GM21423 (cell line): Measurements from ENCODE around the gene FKBP5.
"Not testable (repeated sequence)": the region's sequence is repeated elsewhere in the genome, so short reads cannot be mapped to it uniquely, and the experiment has no call there.

Source experiments
- ATAC-seq: cut with Tn5 transposase; IDR thresholded peaks from one replicate; pipeline ENCODE4 v1.9.1; 2021; ENCODE audit warnings: mild to moderate bottlenecking, moderate library complexity; ENCODE audit not compliant: unreplicated experiment

FKBP5 gene

DNA sequence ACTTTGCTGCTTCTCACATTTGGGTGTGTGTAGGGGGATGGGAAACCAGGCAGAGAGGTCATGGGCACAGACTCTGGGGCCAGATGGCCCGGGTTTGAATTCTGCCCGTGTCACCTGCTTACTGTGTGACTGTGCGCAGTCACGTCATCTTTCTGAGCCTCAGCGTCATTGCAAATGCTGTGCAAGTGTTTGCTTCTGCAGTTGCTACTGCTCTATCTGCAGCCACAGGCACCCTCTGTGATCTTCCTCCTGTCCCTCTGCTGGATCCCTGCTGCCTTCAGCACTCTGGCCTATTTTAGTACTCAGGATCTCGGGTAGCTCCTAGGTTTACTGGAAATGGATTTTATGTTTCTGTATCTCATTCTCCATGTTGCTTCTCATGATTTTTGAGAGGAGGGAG, 135.4 kb downstream of the FKBP5 start:
- ATAC-seq, result no peak

DNA sequence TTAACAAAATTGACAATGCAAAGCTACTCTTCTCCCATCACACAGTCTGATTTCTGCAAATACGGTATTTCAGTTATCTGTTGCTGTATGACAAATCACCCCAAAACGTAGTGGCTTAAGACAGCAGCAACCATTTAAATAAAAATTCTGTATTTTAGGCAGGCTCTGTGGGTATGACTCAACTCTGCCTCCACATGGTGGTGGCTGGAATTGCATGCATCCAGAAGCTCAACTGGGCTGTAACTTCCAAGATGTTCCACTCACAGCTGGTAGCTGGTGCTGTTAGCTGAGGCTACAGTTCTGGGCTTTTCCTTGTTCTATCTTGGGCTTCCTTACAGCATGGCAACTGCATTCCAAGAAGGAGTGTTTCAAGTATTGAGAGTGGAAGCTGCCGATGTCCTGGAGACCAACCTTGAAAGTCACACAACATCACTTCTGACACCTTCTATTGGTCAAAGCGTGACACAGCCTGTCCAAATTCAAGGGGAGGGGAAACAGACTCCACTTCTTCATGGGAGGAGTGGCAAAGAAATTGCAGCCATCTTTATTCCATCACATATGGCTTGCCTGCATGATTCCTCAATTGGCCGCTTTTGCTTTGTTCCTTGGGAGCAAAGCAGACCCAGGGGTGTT, 136.3 kb downstream of the FKBP5 start:
- no peak for ATAC-seq

DNA sequence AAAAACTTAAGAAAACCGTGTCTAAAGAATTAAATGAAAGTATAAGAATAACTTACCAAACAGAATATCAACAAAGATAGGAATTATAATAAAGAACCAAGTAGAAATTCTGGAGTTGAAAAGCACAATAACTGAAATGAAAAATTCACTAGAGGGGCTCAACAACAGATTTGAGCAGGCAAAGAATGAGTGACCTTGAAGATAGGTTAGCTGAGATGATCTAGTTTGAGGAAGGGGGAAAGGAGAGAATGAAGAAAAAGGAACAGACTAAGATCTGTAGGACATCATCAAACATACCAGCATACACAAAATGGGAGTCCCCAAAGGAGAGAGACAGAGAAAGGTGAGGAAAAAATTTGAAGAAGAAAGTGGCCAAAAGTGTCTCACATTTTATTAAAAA, 138.3 kb downstream of the FKBP5 start:
- no peak for ATAC-seq

DNA sequence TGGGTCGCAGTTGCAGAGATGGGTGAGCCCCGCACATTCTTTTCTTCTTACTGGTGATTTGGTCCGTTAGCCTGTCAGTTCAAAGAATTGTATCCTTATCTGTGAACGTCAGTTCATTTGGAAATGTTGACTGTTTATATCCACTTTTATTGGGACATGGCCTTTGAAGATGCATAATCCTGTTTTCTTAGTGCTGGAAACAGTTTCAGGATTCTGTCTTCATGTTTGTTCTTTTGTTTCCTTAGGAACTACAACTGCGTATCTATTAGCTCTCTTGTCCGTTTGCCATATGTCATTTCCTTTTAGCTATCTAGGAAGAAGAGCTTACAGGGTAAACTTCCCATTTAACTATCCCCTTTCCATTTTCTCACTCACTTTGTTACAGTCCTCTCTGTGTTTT, 141.0 kb downstream of the FKBP5 start:
- ATAC-seq, result no peak

DNA sequence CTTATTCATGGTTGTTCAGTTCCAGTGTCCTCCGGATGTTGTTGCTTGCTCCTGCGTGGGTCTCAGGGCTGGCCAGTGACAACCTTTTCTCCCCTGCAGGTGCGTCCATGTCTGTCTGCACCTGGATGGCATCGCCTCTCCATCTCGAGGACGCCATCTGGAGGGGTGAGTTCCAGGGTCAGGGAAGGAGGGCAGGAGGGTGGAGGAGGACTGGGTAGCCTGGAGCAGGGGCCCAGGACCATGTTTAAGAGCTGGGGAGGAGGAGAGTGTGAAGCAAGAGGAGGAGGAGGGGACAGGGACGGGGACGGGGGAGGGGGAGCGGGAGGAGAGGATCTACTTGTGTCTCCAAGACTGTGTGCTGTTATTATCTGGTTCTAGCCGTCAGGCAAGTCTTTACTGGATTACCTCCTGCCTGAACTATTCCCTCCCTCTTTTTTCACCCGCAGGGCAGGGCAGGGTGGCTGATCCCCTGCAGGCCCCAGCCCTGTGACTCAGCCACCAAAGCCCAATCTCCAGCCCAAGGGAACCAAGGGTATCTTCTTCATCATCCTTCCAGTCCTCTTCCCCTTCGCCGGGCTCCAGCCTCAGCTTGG, 143.8 kb downstream of the FKBP5 start:
- no peak for ATAC-seq

DNA sequence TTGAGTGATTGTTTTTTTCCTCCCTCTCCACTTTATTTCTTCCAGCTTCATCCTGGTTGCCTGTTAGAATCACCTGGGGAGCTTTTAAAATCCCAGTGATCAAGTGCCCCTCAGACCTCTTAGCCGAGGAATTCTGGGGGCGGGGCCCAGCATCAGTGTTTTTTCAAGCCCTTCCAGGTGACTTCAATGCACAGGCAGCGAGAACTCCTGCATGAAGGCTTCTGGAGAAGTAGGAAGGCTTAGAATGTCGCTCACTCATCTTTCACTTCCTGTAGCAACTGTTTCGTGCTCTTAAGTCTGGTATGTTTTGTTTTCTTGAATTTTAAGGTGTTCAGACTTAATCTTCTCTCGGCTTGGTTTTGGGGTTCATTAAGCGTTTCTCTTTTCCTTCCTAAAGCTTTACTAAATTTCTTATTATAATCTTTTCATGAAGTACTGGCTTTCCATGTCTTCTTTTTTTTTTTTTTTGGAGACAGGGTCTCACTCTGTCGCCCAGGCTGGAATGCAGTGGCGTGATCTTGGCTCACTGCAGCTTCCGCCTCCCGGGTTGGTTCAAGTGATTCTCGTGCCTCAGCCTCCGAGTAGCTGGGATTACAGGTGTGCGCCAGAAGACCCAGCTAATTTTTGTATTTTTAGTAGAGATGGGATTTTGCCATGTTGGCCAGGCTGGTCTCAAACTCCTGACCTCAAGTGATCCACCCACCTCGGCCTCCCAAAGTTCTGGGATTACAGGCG, 145.1 kb downstream of the FKBP5 start:
- ATAC-seq, result no peak

DNA sequence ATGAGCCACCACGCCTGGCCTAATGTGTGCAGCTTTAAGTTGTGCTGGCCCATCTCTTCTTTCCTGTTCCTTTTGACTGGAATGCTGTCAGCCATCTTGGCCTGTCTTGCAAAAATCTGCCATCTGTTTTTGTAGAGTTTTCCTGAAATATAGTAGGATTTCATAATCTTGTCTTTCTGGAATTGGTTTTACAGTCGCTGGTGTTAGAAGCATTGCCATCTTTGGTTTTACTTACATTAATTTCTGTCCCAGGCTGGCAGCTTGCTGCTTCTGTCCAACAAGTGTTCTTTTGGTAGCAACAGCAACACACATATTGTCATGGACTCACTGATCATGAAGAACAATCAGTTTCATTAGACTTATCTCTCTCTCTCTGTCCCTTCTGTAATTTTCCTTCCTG, 146.9 kb downstream of the FKBP5 start:
- ATAC-seq, result no peak

DNA sequence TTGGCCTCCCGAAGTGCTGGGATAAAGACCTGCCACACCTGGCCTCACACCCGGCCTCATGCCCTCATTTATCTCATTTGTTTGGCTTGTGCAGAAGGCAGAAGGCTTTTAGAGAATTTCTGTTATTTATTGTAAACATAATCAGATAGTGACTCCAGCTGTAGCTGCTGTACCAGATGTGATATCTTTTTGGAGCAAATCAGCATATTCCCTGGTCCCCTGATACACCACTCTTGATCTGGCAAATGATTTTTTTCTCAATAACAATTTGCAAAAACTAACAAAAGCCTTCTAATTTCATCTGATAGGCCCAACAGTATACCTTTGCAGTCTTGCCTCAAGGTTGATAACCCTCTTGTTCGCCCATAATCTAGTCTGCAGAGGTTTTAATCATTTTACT, 149.5 kb downstream of the FKBP5 start:
- no peak for ATAC-seq

DNA sequence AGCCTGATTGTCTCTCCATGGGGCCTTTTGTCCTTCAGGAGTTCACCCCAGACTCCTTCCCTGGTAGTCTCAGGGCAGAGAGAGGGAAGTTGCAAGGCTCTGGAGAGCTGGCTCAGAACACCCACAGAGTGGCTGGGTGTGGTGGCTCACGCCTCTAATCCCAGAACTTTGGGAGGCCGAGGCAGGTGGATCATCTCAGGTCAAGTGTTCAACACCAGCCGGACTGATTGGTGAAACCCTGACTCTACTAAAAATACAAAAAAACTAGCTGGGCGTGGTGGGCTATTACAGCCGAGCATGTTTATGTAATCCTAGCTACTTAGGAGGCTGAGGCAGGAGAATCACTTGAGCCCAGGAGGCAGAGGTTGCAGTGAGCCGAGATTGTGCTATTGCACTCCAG, 152.9 kb downstream of the FKBP5 start:
- ATAC-seq, result not testable (repeated sequence)

DNA sequence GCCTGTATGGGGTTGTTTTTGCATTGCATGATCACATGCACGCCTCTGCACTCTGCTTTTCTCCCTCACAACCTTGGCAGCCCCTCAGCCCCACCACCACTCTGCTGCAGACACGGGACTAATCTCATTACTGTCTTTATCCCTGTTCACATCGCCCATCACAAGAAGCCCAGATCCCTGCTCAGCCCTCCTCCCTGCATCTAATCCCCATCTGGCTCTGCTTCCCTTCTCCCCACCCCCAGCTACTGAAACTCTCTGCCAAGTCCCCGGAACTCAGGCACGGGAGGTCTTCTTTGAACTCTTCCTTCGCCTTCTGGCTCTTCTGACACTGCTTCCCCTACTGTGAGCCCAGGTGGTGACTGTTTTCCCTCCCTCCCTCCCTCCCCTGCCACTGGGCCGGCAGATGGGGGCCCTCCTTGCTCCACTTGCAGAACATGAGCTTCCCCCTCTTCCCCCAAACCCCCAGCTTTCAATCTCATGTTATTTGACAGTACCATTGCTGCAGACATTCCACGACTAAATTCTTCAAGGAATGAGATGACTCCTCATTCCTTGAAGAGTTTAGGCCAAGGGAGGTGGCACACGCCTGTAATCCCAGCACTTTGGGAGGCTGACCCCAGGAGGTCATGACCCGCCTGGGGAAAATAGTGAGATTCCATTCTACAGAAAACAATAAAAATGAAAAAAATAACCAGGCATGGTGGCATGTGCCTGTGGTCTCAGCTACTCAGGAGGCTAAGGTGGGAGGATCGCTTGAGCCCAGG, 154.1 kb downstream of the FKBP5 start:
- no peak for ATAC-seq

DNA sequence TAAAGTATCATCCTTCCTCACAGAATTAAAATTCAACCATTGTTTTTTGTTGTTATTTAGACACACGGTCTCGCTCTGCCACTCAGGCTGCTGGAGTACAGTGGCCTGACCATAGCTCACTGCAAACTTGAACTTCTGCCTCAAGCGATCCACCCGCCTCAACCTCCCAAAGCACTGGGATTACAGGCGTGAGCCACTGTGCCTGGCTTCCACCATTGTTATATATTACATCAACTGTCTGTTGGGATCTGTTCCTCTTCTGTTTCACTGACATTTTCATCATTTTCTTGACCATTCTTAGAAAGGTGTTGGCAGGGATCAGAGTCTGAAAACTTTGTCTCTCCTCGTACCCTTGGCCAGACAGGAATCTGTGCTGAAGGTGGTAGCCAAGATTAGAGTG, 154.7 kb downstream of the FKBP5 start:
- ATAC-seq, result no peak

DNA sequence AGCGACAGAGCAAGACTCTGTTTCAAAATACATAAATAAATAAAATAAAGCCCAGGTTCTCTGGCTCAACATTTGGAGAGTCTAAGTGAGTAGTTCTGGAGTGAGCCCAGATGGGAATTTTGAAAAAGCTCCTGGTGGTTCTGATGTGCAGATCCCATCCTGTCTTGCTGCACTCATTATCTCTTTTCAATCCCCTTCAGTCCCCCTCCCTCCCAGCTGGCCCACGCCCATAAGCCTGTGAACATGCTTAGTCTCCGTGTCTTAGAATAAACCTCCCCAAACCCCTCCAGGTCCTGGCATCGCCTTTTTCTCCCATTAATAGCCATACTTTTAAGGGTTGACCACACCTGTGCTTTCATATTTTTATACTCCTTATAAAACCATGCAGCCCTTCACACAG, 156.6 kb downstream of the FKBP5 start:
- no peak for ATAC-seq

DNA sequence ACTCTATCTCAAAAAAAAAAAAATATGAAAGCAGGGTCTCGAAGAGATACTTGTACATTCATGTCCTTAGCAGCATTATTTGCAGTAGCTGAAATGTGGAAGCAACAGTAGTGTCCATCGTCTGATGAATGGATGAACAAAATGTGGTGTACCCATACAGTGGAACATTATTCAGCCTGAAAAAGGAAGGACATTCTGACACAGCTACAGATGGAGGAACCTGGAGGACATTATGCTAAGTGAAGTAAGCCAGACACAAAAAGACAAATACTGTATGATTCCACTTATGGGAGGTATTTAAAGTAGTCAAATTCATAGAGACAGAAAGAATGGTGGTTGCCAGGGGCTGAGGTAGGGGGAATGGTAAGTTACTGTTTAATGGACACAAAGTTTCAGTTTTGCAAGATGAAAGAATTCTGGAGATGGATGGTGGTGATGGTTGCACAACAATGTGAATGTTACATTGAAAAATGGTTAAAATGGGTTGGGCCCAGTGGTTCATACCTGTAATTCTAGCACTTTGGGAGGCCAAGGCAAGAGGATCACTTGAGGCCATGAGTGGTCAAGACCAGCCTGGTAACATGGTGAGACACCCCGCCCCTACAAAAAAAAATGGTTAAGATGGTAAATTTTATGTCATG, 164.2 kb downstream of the FKBP5 start:
- ATAC-seq, result no peak
